A549 (cell line): Measurements from ENCODE around the gene CCDC34.

Experiments
- BHLHE40 ChIP-seq: IDR thresholded peaks from 2 replicates; pipeline ENCODE4 v1.6.1; 2012; ENCODE audit warnings: low read depth, low read length, inconsistent platforms
- CEBPB ChIP-seq, 2 experiments: fragments of >200 bp in 1 of 2; sonication (Bioruptor Twin) in 1 of 2; formaldehyde crosslinking in 1 of 2; IDR thresholded peaks; 2 replicates each; pipeline ENCODE4 v1.6.1; 2012 to 2016
- EHMT2 ChIP-seq: fragments of 200-600 bp; sonication (generic); IDR thresholded peaks from 2 replicates; pipeline ENCODE4 v1.6.1; 2016; ENCODE audit warnings: antibody characterized with exemption, low read depth, mild to moderate bottlenecking, moderate library complexity
- ESRRA ChIP-seq: fragments of 150-350 bp; IDR thresholded peaks from 2 replicates; pipeline ENCODE4 v1.6.1; 2014; ENCODE audit warnings: mild to moderate bottlenecking, low read length, borderline replicate concordance
- KDM1A ChIP-seq: fragments of 200-600 bp; sonication (generic); IDR thresholded peaks from 2 replicates; pipeline ENCODE4 v1.6.1; 2016; ENCODE audit warnings: low read depth, mild to moderate bottlenecking
- MAFK ChIP-seq: fragments of 450-650 bp; IDR thresholded peaks from 2 replicates; pipeline ENCODE4 v1.6.1; 2014; ENCODE audit not compliant: partially characterized antibody
- POLR2A ChIP-seq: IDR thresholded peaks from 2 replicates; pipeline ENCODE4 v1.6.1; 2012; ENCODE audit warnings: mild to moderate bottlenecking, low read length
- POLR2AphosphoS2 ChIP-seq: conservative IDR thresholded peaks from 2 replicates; pipeline ENCODE4 v1.6.1; 2012; ENCODE audit warnings: low read length, improper control_type of control experiment, inconsistent platforms
- RAD21 ChIP-seq, 2 experiments: fragments of >200 bp in 1 of 2; sonication (Bioruptor Twin) in 1 of 2; formaldehyde crosslinking in 1 of 2; IDR thresholded peaks in 1 of 2; conservative IDR thresholded peaks in 1 of 2; 2 replicates in 1 of 2; 3 replicates in 1 of 2; pipeline ENCODE4 v1.6.1; 2012 to 2018; ENCODE audit warnings: inconsistent platforms in 1 of 2
- RCOR1 ChIP-seq: fragments of 150-350 bp; IDR thresholded peaks from 2 replicates; pipeline ENCODE4 v1.6.1; 2014; ENCODE audit warnings: antibody characterized with exemption, low read length, low read depth
- TF ChIP-seq, protein P1 (sequence below): fragments of >200 bp; sonication (Bioruptor Twin); formaldehyde crosslinking; IDR thresholded peaks from 3 replicates; pipeline ENCODE4 v1.5.1; 2016
- TF ChIP-seq, protein P2 (sequence below): fragments of >200 bp; sonication (Bioruptor Twin); formaldehyde crosslinking; IDR thresholded peaks from 3 replicates; pipeline ENCODE4 v1.6.1; 2016

DNA sequence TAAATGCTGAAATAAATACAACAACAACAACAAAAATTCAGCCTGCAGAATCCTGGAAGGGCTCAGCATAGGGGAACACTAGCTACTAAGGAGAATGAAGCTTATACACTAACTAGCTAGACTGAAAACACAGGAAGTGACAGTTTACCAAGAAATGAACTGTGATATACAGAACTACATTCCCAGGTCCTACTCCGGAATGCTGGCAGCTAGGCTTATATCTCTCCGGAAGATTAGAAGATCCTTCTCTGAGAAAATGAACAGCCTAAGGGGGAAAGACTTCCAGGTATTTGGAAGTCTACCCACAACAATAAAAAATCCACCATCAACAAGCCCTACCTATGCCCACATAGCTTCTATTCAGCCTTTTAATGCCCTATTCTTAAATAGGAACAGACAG is 31.0 kb downstream of the CCDC34 start:
- TF ChIP-seq MAFK (no peak), POLR2A (no peak), ESRRA (no peak), RCOR1 (no peak), KDM1A (no peak), POLR2AphosphoS2 (no peak), CEBPB (IDR thresholded peaks at IDR 0.05) (no peak), RAD21 (conservative IDR thresholded peaks at IDR 0.05 in 1 of 2, IDR thresholded peaks at IDR 0.05 in 1 of 2) (no peak), BHLHE40 (no peak), EHMT2 (no peak)
- TF ChIP-seq, protein P1, sequence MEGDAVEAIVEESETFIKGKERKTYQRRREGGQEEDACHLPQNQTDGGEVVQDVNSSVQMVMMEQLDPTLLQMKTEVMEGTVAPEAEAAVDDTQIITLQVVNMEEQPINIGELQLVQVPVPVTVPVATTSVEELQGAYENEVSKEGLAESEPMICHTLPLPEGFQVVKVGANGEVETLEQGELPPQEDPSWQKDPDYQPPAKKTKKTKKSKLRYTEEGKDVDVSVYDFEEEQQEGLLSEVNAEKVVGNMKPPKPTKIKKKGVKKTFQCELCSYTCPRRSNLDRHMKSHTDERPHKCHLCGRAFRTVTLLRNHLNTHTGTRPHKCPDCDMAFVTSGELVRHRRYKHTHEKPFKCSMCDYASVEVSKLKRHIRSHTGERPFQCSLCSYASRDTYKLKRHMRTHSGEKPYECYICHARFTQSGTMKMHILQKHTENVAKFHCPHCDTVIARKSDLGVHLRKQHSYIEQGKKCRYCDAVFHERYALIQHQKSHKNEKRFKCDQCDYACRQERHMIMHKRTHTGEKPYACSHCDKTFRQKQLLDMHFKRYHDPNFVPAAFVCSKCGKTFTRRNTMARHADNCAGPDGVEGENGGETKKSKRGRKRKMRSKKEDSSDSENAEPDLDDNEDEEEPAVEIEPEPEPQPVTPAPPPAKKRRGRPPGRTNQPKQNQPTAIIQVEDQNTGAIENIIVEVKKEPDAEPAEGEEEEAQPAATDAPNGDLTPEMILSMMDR, result no peak
- TF ChIP-seq, protein P2, sequence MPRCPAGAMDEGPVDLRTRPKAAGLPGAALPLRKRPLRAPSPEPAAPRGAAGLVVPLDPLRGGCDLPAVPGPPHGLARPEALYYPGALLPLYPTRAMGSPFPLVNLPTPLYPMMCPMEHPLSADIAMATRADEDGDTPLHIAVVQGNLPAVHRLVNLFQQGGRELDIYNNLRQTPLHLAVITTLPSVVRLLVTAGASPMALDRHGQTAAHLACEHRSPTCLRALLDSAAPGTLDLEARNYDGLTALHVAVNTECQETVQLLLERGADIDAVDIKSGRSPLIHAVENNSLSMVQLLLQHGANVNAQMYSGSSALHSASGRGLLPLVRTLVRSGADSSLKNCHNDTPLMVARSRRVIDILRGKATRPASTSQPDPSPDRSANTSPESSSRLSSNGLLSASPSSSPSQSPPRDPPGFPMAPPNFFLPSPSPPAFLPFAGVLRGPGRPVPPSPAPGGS, result no peak
